ENCODE results near the gene PCDHB15.
"Not testable (repeated sequence)": the region's sequence is repeated elsewhere in the genome, so short reads cannot be mapped to it uniquely, and the experiment has no call there.

DNA sequence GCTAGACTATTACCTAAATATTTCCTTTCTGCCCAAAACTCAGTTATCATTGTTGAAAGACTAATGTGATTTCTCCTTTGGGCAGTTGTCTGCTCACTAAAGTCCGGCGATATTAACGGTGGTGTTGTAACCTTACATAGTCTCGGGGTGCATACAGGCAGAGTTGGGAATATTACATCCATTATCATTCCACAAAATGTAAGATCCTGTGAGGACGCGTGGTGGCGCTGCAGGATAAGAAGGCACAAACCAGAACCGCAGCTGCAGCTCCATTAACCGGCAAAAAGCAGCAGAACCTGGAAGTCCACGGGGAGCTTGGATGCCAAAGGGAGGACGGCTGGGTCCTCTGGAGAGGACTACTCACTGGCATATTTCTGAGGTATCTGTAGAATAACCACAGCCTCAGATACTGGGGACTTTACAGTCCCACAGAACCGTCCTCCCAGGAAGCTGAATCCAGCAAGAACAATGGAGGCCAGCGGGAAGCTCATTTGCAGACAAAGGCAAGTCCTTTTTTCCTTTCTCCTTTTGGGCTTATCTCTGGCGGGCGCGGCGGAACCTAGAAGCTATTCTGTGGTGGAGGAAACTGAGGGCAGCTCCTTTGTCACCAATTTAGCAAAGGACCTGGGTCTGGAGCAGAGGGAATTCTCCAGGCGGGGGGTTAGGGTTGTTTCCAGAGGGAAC is 31.4 kb upstream of the PCDHB15 start, which contains the start of gene PCDHB13:
- TF ChIP-seq EZH2 (IDR thresholded peaks at IDR 0.05); POLR2AphosphoS5 (IDR thresholded peaks at IDR 0.05; ENCODE audit: borderline replicate concordance, low read depth, low read length); FOXP2 (optimal IDR thresholded peaks at IDR 0.05; ENCODE audit: control extremely low read depth, extremely low read length, insufficient read depth): not testable (repeated sequence)
